Activated effector memory CD4-positive, alpha-beta T cell treated with anti-CD3 and anti-CD28 coated beads, Interleukin-2, amount 50 U/mL, for 16 hours (primary cell): Measurements from ENCODE around the gene TMEM176B.
"Not testable (repeated sequence)": the region's sequence is repeated elsewhere in the genome, so short reads cannot be mapped to it uniquely, and the experiment has no call there.

Experiments used
- DNase-seq: peaks from one replicate; pipeline ENCODE4 v3.0.0-alpha.2; 2020

The TMEM176B gene

DNA sequence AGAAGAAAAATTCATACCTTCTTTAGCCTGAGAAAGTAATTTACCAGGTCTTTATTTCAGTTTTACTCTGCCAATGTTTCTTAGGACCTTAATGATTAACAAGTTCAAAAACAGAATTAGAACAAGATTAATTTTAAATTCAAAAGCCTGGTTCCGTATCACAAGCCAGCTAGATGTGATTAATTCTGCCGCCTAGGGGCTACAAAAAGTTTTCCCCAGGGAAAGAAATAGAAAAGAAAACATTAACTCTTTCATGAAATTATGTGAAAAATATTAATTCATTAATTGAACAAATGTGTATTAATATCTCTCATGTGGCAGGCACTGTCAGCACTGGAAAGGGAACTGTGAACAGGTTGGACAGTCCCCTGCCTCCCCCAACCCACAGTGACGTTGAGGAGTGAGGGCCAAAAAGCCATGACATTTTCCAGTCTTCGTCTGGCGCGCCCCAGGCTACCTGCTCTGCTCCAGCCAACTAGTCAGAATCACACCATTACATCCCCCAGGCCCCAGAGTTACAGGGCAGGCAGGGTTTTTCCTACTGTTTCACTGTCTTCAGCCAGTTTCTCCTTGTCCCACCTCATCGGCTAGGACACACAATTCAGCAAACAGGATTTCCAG is 20.5 kb upstream of the TMEM176B start:
- no peak for DNase-seq

GRCh38 chr7:150820148-150820547 is 20.0 kb upstream of the TMEM176B start:
- no peak for DNase-seq

DNA sequence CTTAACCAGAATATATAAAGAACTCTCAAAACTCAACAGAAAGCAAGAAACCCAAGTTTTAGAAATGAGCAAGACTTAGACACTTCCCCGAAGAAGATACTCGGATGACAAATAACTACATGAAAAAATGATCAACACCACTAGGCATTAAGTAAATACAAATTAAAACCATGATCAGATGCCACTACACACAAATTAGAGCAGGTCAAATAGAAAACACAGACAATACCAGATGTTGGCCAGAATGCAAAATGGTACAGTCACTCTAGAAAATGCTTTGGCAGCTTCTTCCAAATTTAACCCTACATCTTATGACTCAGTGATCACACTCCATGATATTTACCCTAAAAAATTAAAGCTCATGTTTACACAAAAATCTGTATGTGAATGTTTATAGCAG is 18.8 kb upstream of the TMEM176B start:
- DNase-seq, result no peak

- no peak for DNase-seq
Measured at GRCh38 chr7:150814328-150815001, 14.3 kb upstream of the TMEM176B start.

- not testable (repeated sequence) for DNase-seq
Measured at GRCh38 chr7:150807616-150808438, 7.7 kb upstream of the TMEM176B start.

GRCh38 chr7:150806863-150807262 is 6.7 kb upstream of the TMEM176B start:
- no peak for DNase-seq

GRCh38 chr7:150806454-150806853 is 6.3 kb upstream of the TMEM176B start:
- DNase-seq, result no peak

DNA sequence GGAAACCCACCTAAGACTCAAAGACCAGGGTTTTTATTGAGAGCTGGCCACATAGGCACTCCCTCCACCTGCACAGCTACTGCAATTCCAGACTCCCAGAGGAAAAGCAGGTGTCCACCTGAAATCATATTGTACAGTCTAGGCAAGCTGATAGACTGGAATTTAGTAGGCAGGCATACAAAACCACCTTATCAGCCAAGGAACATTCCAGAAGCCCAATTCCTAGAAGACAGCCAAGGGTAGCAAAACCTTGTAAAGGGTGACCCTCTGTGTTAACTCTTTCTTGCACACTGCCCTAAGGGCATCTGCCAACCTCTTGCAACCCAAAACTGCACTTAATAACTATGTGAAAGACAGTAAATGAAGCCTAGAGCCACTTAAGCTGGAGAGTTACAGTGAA is 5.7 kb upstream of the TMEM176B start:
- DNase-seq, result no peak

GRCh38 chr7:150804802-150805201 is 4.6 kb upstream of the TMEM176B start:
- no peak for DNase-seq

GRCh38 chr7:150803161-150803860 is 3.1 kb upstream of the TMEM176B start:
- DNase-seq, result no peak

DNA sequence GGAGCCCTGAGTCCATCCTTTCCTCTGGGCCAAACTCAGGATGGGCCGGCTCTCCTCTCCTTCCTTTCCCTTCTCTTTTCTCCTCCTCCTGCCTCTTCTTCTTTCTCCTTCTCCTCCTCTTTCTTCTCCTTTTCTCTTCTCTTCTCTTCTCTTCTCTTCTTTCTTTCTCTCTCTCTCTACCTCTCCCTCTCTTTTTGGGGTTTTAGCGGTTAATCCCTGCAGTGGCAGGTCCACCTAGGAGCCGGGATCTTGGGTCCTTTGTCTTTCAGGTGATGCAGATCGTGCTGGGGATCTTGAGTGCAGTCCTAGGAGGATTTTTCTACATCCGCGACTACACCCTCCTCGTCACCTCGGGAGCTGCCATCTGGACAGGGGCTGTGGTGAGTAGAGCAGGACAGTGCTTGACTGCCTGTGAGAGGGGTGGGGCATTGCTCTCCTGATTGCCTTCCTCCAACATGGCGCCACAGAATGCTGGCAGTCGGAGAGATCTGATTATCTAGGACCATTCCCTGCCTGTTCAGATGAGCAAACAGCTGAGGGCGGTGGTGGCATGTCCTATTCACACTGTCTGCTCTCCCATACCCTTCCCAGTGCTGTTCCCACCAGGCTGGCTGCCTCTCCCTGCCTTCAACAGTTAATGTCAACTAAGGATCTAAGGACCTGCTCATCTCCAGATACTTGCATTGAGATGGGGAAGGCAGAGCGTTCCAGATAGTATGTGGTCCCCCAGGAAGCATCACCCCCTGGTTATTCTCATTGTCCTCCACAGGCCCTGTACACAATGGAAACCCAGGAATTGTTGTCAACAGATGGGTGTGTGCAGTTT is 2.0 kb upstream of the TMEM176B start:
- DNase-seq, result no peak

DNA sequence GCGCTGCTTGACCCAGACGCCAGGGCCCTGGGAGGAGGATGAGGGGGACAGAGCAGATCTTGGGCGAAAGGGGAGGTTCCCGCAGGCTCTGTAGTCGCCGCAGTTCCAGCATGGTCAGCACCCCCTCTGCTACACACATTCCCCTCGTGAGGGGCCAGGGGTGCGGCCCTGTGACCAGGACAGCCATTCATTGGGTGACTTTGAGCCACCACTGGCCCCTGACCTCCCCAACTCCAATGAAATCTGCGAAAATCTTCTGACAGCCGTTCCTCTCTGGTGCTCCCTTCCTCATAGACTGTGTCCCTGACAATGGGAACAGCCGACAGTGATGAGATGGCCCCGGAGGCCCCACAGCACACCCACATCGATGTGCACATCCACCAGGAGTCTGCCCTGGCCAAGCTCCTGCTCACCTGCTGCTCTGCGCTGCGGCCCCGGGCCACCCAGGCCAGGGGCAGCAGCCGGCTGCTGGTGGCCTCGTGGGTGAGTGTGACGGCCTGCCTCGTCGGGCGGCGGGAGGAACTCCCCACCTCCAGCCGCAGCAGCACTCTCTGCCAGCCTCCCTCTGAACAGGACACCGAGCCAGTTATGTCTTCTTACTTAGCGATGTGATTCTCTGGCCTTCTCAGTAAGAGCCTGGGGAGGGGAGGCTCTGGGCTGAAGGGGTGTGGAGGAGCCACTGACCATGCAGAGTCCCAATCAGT is 1.2 kb upstream of the TMEM176B start:
- DNase-seq, result no peak

DNA sequence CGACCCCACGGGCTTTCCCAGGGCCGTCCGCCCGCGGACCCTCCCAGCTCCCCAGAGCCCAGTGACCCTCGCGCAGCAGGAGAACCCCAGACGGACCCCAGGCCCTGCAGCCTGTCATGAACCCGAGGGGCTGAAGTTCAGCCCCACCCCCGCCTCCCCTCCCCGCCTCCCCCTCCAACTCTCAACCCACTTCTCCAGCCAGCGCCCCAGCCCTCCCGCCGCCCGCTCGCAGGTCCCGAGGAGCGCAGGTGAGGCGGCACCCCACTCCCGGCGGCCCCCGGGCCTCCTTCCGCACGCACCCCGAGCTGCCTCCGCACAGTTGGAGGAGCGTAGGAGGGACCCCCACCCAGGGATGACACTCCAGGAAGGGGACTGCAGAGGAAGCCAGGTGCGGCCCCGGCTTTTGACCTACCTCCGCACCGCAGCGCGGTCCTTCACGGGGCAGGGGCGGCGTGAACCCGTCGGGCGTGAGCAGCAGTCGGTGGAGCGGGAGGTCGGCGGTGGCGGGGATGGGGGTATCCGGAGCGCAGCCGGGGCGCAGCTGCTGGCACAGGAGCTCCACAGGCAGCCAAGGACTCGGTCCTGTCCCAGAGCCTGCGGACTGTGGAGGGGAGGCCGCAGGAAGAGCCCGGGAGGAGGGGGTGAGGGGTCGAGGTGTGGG is 547 bp upstream of the TMEM176B start, which contains the start of gene TMEM176A:
TSS of gene TMEM176A (plus strand) at position 189 of the 661 bp plus-strand sequence. CDS start 782 bp downstream, outside the sequence.
- no peak for DNase-seq

- no peak for DNase-seq
Measured at GRCh38 chr7:150799156-150799555, 1.0 kb downstream of the TMEM176B start.

DNA sequence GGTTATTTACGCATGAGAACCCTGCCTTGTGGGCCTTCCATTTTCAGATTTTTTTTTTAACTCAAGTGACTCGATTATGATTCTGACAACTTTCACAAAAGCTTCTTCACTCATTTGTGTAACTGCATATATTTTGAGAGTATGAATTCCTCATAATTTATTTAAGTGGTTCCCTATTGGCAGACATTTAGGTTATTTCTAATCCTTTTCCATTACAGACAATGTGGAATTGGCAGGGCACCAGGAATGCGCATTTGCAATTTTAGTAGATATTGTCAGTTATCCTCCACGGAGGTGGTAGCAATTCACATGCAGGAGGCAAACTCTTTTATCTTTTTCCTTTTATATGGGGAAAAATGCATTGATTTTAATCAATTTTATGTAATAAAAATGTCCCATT is 2.5 kb downstream of the TMEM176B start:
- DNase-seq, result no peak

DNA sequence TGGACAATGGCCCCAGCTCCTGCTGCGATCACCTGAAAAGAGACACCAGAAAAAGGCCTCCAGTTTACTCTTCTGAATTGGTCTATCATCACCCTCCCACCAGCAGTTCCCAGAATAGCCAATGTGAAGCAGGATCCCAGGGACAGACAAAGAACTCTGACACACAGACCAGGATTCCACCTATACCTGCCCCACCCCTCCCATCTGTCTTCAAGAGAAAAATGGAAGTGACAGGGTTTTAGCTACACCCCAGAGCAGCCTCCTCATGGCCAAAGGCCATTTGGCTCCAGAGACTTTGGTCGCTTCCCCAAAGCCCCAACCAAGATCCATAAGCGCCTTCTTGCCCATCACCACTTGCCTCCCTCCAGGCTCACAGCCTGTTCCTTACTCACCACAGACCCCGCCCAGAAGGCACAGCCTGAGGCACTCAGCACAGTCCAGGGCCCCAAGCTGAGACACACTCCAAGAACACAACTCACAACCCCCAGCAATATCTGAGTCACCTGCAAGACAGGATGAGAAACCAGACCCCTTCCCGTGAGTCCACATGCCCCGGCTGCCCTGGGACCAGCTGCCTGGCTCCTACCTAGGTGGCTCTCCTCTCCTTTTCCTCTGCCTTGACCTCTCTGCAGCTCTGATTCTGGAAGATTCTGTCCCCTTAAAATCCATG is 6.5 kb downstream of the TMEM176B start:
- DNase-seq, result no peak

- DNase-seq, result no peak
Measured at GRCh38 chr7:150791746-150792452, 8.3 kb downstream of the TMEM176B start.

GRCh38 chr7:150791304-150791703 is 8.9 kb downstream of the TMEM176B start:
- DNase-seq, result no peak

- DNase-seq, result no peak
Measured at GRCh38 chr7:150790416-150791075, 9.6 kb downstream of the TMEM176B start.
